ENCODE data around the gene RAG1. TPM values are rescaled to one million over a fixed set of nuclear protein-coding genes. Genes with fewer than 3 reads are reported as not detected.

Gene RAG1
- total and polyA plus RNA-seq, 2 of the 13 experiments (the other 11 are each of a cell fraction or from before 2014, with no cell fraction given), result 0.11 to 0.15 TPM

DNA sequence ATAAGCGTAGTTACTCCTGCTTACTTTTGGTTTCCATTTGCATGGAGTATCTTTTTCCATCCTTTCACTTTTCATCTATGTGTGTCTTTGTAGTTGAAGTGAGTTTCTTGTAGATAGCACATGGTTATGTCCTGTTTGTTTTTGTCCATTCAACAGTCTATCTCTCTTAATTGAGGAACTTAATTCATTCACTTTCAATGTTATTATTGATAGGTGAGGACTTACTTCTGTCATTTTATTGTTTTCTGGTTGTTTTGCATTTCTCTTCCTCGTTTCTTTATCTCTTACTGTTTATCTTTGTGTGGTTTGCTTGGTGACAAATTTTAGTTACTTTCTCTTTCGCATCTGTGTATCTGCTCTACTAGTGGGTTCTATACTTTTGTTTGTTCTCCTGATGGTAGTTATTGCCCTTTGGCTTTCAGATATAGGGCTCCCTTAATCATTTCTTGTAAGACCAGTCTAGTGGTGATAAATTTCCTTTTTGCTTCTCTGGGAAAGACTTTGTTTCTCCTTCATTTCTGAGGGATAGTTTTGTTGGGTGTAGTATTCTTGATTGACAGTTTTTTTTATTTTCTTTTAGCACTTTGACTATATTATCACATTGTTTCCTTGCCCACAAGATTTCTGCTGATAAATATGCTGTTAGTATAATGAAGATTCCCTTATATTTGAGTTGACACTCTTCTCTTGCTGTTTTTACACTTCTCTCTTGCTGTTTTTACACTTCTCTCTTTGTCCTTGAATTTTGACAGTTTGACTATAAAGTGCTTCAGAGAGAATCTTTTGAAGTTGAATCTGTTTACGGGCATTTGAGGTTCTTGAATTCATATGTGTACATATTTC, 9.0 kb upstream of the RAG1 start:
- no peak for TF ChIP-seq REPIN1 (CRISPR knock-in tag; IDR thresholded peaks at IDR 0.05; ENCODE audit: borderline replicate concordance, low read depth)
- TF ChIP-seq MTF2 (CRISPR knock-in tag; IDR thresholded peaks at IDR 0.05; ENCODE audit: borderline replicate concordance), result no peak
- TF ChIP-seq ZSCAN9 (CRISPR knock-in tag; IDR thresholded peaks at IDR 0.05; ENCODE audit: borderline replicate concordance), result no peak
- no peak for TF ChIP-seq SMAD9 (CRISPR knock-in tag; IDR thresholded peaks at IDR 0.05)
- TF ChIP-seq ZNF260 (CRISPR knock-in tag; IDR thresholded peaks at IDR 0.05; ENCODE audit: borderline replicate concordance, low read depth), result no peak
- TF ChIP-seq, protein P1, sequence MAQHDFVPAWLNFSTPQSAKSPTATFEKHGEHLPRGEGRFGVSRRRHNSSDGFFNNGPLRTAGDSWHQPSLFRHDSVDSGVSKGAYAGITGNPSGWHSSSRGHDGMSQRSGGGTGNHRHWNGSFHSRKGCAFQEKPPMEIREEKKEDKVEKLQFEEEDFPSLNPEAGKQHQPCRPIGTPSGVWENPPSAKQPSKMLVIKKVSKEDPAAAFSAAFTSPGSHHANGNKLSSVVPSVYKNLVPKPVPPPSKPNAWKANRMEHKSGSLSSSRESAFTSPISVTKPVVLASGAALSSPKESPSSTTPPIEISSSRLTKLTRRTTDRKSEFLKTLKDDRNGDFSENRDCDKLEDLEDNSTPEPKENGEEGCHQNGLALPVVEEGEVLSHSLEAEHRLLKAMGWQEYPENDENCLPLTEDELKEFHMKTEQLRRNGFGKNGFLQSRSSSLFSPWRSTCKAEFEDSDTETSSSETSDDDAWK (CRISPR knock-in tag; IDR thresholded peaks at IDR 0.05), result no peak
- TF ChIP-seq ZNF331 (CRISPR knock-in tag; IDR thresholded peaks at IDR 0.05), result no peak
- TF ChIP-seq ZFP36L2 (CRISPR knock-in tag; IDR thresholded peaks at IDR 0.05), result no peak
- TF ChIP-seq SP4 (CRISPR knock-in tag; IDR thresholded peaks at IDR 0.05), result no peak
- TF ChIP-seq, protein P2, sequence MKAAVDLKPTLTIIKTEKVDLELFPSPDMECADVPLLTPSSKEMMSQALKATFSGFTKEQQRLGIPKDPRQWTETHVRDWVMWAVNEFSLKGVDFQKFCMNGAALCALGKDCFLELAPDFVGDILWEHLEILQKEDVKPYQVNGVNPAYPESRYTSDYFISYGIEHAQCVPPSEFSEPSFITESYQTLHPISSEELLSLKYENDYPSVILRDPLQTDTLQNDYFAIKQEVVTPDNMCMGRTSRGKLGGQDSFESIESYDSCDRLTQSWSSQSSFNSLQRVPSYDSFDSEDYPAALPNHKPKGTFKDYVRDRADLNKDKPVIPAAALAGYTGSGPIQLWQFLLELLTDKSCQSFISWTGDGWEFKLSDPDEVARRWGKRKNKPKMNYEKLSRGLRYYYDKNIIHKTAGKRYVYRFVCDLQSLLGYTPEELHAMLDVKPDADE (CRISPR knock-in tag; IDR thresholded peaks at IDR 0.05), result no peak
- TF ChIP-seq SOX5 (CRISPR knock-in tag; IDR thresholded peaks at IDR 0.05; ENCODE audit: borderline replicate concordance), result no peak
- no peak for TF ChIP-seq ZNF652 (CRISPR knock-in tag; IDR thresholded peaks at IDR 0.05; ENCODE audit: borderline replicate concordance, low read depth)
- FAIRE-seq (no peak), DNase-seq (ENCODE audit: low spot score) (no peak), ATAC-seq (no peak)
- Histone ChIP-seq H4K20me1 (ENCODE audit: insufficient read depth, low read length) (no peaks in the 10 kb centered on the region), H3K27me3 (ENCODE audit: control insufficient read depth in 1 of 2, insufficient read depth in 2 of 2, low read length in 2 of 2) (no peaks in the 10 kb centered on the region), H2AFZ (ENCODE audit: low read length) (no peak overlapping the region), H3K4me2 (ENCODE audit: low read depth, low read length) (no peak overlapping the region), H3K9ac (ENCODE audit: insufficient read depth, low read depth, low read length) (no peak overlapping the region), H3K4me1 (ENCODE audit: insufficient read depth, low read length) (no peaks in the 10 kb centered on the region), H3K36me3 (replicated peaks in 1 of 2; ENCODE audit: control insufficient read depth in 1 of 2, insufficient read depth in 2 of 2, low read length in 2 of 2) (no peaks in the 10 kb centered on the region), H3K79me2 (ENCODE audit: insufficient read depth, low read length) (no peaks in the 10 kb centered on the region), H3K9me3 (ENCODE audit: low read length) (no peaks in the 10 kb centered on the region), H3K27ac (ENCODE audit: extremely low read length, insufficient read depth, low read length) (no peak overlapping the region), H3K4me3 (replicated peaks in 1 of 3; ENCODE audit: insufficient read depth in 1 of 3, low read depth in 2 of 3, low read length in 3 of 3) (no peak overlapping the region)
- POLR2A ChIA-PET, result no interaction called here
- in situ Hi-C loops (cut with HindIII; ENCODE audit: extremely low pct_ligation_motif_present, low pct_unique_long_range_greater_than_20kb), result no loop called here
- BruUV-seq (replicated peaks), result no TSS peak
- 17% methylated on average over 4 of the region's 4 CpGs for WGBS (ENCODE audit: low lambda C conversion rate)
- intact Hi-C loops (cut with micrococcal nuclease; ENCODE audit: unreplicated experiment), result no loop called here
- CTCF ChIA-PET (ENCODE audit: low intra/inter-chr PET ratio, low total read pairs), result no interaction called here
